ENCODE measurements around the gene PRM3. TPM values are rescaled to one million over a fixed set of nuclear protein-coding genes. Genes with fewer than 3 reads are reported as not detected.

The PRM3 gene
- total RNA-seq, 1 experiment from 2014 or later: not detected

GRCh38 chr16:11263737-11264136, 9.7 kb downstream of the PRM3 start:
- H3K4ac ChIP-seq (ENCODE audit: low read depth, low read length): no peak overlapping the region
- H2BK20ac ChIP-seq (ENCODE audit: low read depth, low read length, poor library complexity, severe bottlenecking): no peak overlapping the region
- H3K23me2 ChIP-seq (ENCODE audit: insufficient read length, low read depth, low read length, poor library complexity, severe bottlenecking): no peaks in the 10 kb centered on the region
- H3K56ac ChIP-seq (ENCODE audit: insufficient read length, low read depth, low read length): no peak overlapping the region
- H2AFZ ChIP-seq (ENCODE audit: low read length): no peak overlapping the region
- peaks cover 5% of the 10 kb centered on the region; the same call in 1 of the 2 replicates for H3K4me1 ChIP-seq (ENCODE audit: insufficient read depth, low read length)
- H2BK15ac ChIP-seq (ENCODE audit: low read depth, low read length): no peak overlapping the region
- no peak for TF ChIP-seq CTCF (conservative IDR thresholded peaks at IDR 0.05)
- no peak overlapping the region for H3K27ac ChIP-seq (ENCODE audit: insufficient read length, low read depth, low read length)
- no peak overlapping the region for H4K8ac ChIP-seq (replicated peaks; ENCODE audit: insufficient read length, low read depth, low read length)
- no peak overlapping the region for H3K23ac ChIP-seq (ENCODE audit: insufficient read length, low read depth, low read length)
- no peak overlapping the region for H3K9ac ChIP-seq (ENCODE audit: extremely low read depth, insufficient read length, low read length)
- no peak overlapping the region for H3K14ac ChIP-seq (ENCODE audit: insufficient read depth, low read length)
- no peak overlapping the region for H2BK12ac ChIP-seq (ENCODE audit: insufficient read length, low read depth, low read length)
- H3K4me2 ChIP-seq (ENCODE audit: insufficient read depth, insufficient read length, low read length): no peak overlapping the region
- no peak overlapping the region for H2BK5ac ChIP-seq (ENCODE audit: insufficient read length, low read length)
- no peaks in the 10 kb centered on the region for H3K79me1 ChIP-seq (ENCODE audit: insufficient read depth, low read depth, low read length, poor library complexity, severe bottlenecking)
- no peaks in the 10 kb centered on the region for H4K20me1 ChIP-seq (ENCODE audit: control insufficient read depth, insufficient read depth, insufficient read length)
- no peak overlapping the region for H4K5ac ChIP-seq (ENCODE audit: insufficient read length, low read depth, low read length)
- H4K91ac ChIP-seq (ENCODE audit: insufficient read length, low read depth, low read length): no peak overlapping the region
- no peaks in the 10 kb centered on the region for H3K9me3 ChIP-seq (ENCODE audit: control insufficient read depth, low read depth, low read length)
- no peak overlapping the region for H2BK120ac ChIP-seq (ENCODE audit: low read depth, low read length, poor library complexity, severe bottlenecking)
- no peak overlapping the region for H3K4me3 Mint-ChIP-seq
- no peaks in the 10 kb centered on the region for H3K36me3 Mint-ChIP-seq (ENCODE audit: insufficient read depth in 1 of 3, low read depth in 3 of 3)
- no peak overlapping the region for H3K27ac Mint-ChIP-seq
- no peak overlapping the region for H2AK5ac ChIP-seq (ENCODE audit: insufficient read length, low read length)
- DNase-seq: no peak
- no peaks in the 10 kb centered on the region; the same call in none of the 2 replicates for H3K27me3 Mint-ChIP-seq (ENCODE audit: low read depth)
- no peak overlapping the region for H3K18ac ChIP-seq (ENCODE audit: insufficient read length, low read depth, low read length)
- H3K4me1 Mint-ChIP-seq: peaks cover 7 to 10% of the 10 kb centered on the region in 2 experiments
- no peaks in the 10 kb centered on the region for H3K79me2 ChIP-seq (ENCODE audit: insufficient read depth, low read length)
- no peaks in the 10 kb centered on the region for H3K9me3 Mint-ChIP-seq
- H3T11ph ChIP-seq (ENCODE audit: low read length): no peak overlapping the region
- no CpG with 5 or more reads among the region's 4 CpGs for WGBS (ENCODE audit: extremely low coverage, insufficient read length, low lambda C conversion rate)
- H3K27me3 ChIP-seq (ENCODE audit: insufficient read depth, low read length): no peaks in the 10 kb centered on the region

All from H9 (cell line).